ACHN (cell line): ENCODE data around the gene OCA2.

ENCODE experiments used
- DNase-seq: peaks from one replicate; pipeline ENCODE4 v3.0.0-alpha.2; 2015
- in situ Hi-C: cut with HindIII; loops from 2 replicates; pipeline ENCODE4 v1.10.0; 2017; ENCODE audit warnings: low sequenced_read_pairs, low pct_ligation_motif_present, low pct_unique_long_range_greater_than_20kb

The OCA2 gene

GRCh38 chr15:27872355-27872754, 226.8 kb downstream of the OCA2 start:
- in situ Hi-C loops = no loop called here

DNA sequence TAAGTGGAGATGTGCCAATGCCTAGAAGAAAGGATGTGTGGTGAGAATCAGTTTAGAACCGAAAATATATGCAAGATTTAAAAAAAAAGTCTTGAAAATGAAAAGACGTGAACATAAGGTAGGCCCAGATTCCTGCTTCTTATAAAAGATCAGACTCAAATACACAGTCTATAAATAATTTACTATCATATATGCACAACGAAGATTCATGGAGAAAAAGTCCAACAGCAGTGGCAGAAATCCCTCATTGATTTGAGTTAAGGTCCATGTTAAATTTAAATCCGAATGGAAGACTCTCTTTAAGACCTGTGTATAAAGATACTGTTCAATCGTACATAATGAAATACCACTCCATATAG, 227.2 kb downstream of the OCA2 start:
- DNase-seq = no peak
- in situ Hi-C loops = no loop called here

More at GRCh38 chr15:27872355-27872754, 226.8 kb downstream of the OCA2 start:
- no peak for DNase-seq

- in situ Hi-C loops = no loop called here
- DNase-seq = no peak
Observed at GRCh38 chr15:27871078-27871901, 227.8 kb downstream of the OCA2 start.

DNA sequence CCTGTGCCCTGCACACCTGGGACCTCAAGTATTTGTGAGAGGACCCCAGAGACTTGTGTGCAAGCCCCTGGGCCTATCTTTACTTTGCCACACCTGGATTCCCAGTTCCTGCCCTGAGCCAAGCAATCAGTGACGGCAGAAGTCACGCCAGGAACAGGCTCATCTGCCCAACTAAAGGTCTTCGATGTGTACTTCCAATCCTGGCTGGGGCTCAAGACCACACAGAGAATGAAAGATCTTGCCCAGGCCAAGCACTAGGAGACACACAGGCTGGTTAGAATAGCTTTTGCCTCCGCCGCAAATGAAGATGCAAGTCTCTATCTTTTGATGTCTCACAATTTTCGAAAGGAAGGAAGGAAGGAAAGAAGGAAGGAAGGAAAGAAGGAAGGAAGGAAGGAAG, 228.8 kb downstream of the OCA2 start:
- in situ Hi-C loops = no loop called here
- no peak for DNase-seq

DNA sequence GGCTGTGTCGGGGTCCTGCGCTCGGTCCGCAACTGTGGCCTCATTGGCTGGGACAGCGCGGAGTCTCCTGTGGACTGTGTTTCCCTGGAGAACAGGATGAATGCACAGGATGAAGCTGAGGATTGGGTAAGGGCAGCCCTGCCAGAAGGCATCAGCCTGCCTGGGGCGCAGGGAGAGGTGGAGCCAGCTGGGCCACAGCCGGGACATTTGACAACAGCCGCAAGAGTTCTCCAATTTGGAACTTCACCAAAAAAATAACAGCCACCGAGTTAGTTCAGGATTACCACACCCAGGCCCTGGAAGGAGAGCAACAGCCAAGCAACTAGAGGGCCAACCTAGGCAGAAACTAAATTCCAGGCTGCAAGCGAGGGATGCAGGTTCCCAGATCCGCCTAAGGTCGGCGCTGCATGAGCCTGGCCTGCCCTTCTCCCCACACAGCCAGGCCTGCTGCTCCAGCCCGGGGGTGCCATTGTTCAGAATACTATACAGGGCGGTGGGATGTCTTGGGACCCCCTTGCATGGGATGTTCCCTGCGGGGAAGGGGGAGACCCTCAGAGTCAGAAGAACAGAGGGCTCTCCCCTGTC, 229.3 kb downstream of the OCA2 start:
- in situ Hi-C loops = no loop called here
- DNase-seq = no peak

- no peak for DNase-seq
- in situ Hi-C loops = no loop called here
Observed at GRCh38 chr15:27868828-27869404, 230.2 kb downstream of the OCA2 start.

DNA sequence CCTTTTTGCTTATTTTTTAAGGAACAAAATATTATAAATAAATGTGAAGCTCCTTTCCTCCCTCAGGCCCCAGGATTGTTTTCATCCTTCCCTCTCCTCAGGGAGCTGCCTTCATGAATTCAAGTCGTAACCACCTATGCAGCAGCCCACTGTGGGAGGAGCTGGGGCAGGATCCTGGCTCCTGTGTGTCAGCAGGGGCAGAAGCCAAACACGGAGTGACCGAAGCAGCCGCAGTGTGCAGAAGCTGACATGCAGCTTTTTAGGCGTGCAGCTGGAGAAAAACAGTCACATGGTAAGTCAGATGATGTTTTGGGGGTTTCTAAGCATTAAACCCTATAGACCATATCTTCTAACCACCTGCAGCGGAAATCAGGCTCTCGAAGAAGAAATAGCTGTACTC, 231.3 kb downstream of the OCA2 start:
- DNase-seq = no peak
- in situ Hi-C loops = no loop called here

GRCh38 chr15:27866505-27867165, 232.5 kb downstream of the OCA2 start:
- in situ Hi-C loops = no loop called here
- no peak for DNase-seq

GRCh38 chr15:27865926-27866325, 233.2 kb downstream of the OCA2 start:
- in situ Hi-C loops = no loop called here
- DNase-seq = no peak

DNA sequence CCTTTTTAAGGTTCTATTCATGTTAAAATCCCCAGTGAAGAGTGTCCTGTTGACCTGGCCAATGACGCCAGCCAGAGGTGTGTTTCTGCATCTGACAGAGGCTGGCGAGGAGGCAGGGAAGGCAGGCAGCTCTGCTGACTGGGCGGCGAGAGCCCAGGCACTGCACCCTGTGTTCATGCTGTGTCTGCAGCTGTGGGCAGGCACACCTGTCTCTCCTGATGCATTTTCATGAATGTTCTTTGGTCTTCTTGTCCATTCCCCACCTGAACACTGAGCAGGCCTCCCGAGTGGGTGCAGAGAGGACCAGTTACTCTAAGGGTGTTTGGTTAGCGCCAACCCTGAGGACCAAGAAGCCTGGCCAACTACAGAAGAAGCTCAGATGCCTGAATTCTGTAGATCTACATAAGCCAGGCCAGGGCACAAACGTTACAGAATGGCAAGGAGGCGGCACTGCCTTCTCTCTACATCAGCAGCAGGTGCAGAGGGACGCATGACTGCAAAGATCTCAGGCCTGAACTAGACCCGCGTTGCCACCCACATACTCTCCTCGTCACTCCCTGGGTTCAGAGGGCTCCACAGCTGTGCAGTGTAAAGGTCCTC, 233.7 kb downstream of the OCA2 start:
- in situ Hi-C loops = no loop called here
- DNase-seq = no peak

- in situ Hi-C loops = no loop called here
- no peak for DNase-seq
Observed at GRCh38 chr15:27864719-27865118, 234.4 kb downstream of the OCA2 start.

GRCh38 chr15:27864086-27864485, 235.0 kb downstream of the OCA2 start:
- DNase-seq = no peak
- in situ Hi-C loops = no loop called here

DNA sequence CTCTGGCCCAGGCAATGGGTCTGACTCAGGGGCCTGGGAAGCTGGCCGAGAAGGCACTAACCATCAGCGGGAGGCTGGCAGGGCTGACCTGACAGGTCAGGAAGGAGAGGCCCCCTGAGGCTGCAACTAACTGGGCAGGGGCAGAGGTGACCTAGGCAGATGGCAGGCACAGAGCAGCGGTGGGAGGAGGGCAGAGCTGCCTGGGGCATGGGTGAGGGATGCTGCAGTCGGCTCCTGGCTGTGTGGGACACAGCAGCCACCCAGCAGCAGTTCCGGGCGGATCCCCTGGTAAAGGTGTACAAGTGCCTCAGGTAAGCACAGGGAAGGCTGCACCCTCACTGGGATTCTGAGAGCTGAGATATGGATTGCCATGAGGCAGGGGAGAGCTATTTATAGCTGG, 236.1 kb downstream of the OCA2 start:
- no peak for DNase-seq
- in situ Hi-C loops = no loop called here

GRCh38 chr15:27861171-27861570, 237.9 kb downstream of the OCA2 start:
- in situ Hi-C loops = no loop called here

GRCh38 chr15:27855137-27855536, 244.0 kb downstream of the OCA2 start:
- DNase-seq = no peak
- in situ Hi-C loops = no loop called here

More at GRCh38 chr15:27861171-27861570, 237.9 kb downstream of the OCA2 start:
- no peak for DNase-seq

GRCh38 chr15:27854601-27855000, 244.5 kb downstream of the OCA2 start:
- in situ Hi-C loops = no loop called here
- DNase-seq = no peak

DNA sequence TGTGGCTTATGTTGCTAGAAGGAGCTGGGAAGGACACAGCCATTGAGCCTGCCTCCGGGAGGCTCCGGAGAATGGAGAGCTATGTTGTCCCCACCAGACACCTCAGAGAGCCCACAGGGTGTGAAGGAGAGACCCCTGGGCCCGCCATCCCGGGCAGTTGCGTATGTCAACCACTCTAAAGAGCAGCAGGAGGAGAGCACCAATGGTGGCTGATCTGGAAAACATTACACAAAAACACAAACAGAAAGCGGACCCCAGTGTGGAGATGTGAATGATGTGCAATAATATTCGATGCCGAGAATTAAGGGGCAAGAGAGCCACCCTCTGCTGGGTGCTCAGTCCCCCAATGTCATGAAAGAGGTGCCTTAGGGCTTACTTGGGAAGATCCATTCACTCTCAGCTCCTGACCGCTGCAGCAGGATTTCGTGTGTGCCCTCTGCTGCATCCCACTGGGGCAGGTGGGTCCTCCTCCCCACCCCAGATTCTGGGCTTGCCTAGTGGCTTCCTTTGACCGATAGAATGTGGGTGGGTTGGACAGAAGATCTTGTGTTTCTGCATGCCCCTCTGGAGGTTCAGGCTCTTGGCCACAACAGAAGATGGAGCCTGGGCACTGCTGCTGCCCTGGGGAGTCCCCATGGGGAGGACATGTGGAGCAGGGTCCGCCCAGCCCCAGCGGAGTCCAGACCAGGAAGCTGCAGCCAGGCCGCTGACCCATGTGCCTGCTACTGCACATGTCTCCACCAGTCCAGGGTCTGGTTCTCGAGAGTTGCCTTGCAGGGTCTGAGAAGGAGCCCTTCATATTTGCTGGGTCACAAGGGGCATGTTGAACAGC, 245.3 kb downstream of the OCA2 start:
- in situ Hi-C loops = no loop called here
- DNase-seq = no peak

GRCh38 chr15:27851858-27852210, 247.3 kb downstream of the OCA2 start:
- no peak for DNase-seq
- in situ Hi-C loops = no loop called here
